ENCODE data around the gene ADAMTS7. TPM values are rescaled to one million over a fixed set of nuclear protein-coding genes. Genes with fewer than 3 reads are reported as not detected.
"Not testable (repeated sequence)": the region's sequence is repeated elsewhere in the genome, so short reads cannot be mapped to it uniquely, and the experiment has no call there.

The ADAMTS7 gene
- 1 to 10 TPM in 1 of 2 donors, under 1 TPM in 1; 0.39 to 1.5 TPM for total RNA-seq

- Mint-ChIP-seq H3K27me3 (ENCODE audit: low read depth) (peaks cover 44% of the 10 kb centered on the region), H3K9me3 (no peaks in the 10 kb centered on the region), H3K27ac (no peak within 1 kb of the TSS), H3K4me1 (ENCODE audit: low read depth) (peaks cover 19% of the 10 kb centered on the region), H3K36me3 (ENCODE audit: insufficient read depth in 2 of 2) (peaks cover 6 to 9% of the 10 kb centered on the region in 2 donors), H3K4me3 (peak within 1 kb of the TSS; percentile 85 to 90)
- DNase-seq (peak; percentile 68 to 69), ATAC-seq (replicated peaks in 1 of 2) (peak; percentile 89 to 91)
Observed at GRCh38 chr15:78811124-78811824, at the start of gene ADAMTS7. ADAMTS7 (minus strand) TSS chr15:78811464; CDS start chr15:78811220, 244 bp downstream.

- DNase-seq, result peak; percentile 73 to 84
- H3K27ac Mint-ChIP-seq, result peak overlapping the region; percentile 98
- peak; percentile 93 to 97 for ATAC-seq (replicated peaks in 1 of 2)
- H3K4me3 Mint-ChIP-seq, result peak overlapping the region; percentile 88 to 96
- no peaks in the 10 kb centered on the region for H3K36me3 Mint-ChIP-seq (ENCODE audit: insufficient read depth in 2 of 2)
- H3K9me3 Mint-ChIP-seq, result no peaks in the 10 kb centered on the region
- peaks cover 5% of the 10 kb centered on the region for H3K4me1 Mint-ChIP-seq (ENCODE audit: low read depth)
- H3K27me3 Mint-ChIP-seq (ENCODE audit: low read depth), result no peaks in the 10 kb centered on the region
Observed at GRCh38 chr15:78859971-78860719, 48.9 kb upstream of the ADAMTS7 start.

- H3K27ac Mint-ChIP-seq, result no peak overlapping the region
- no peaks in the 10 kb centered on the region for H3K27me3 Mint-ChIP-seq (ENCODE audit: low read depth)
Observed at GRCh38 chr15:78855746-78856145, 44.5 kb upstream of the ADAMTS7 start.

GRCh38 chr15:78854833-78855372 is 43.6 kb upstream of the ADAMTS7 start:
- Mint-ChIP-seq H3K27ac (no peak overlapping the region), H3K27me3 (ENCODE audit: low read depth) (no peaks in the 10 kb centered on the region), H3K36me3 (ENCODE audit: insufficient read depth in 2 of 2) (no peaks in the 10 kb centered on the region), H3K9me3 (no peaks in the 10 kb centered on the region), H3K4me1 (ENCODE audit: low read depth) (peaks cover 2% of the 10 kb centered on the region), H3K4me3 (no peak overlapping the region)
- ATAC-seq (replicated peaks in 1 of 2) (no peak), DNase-seq (no peak)

More at GRCh38 chr15:78855746-78856145, 44.5 kb upstream of the ADAMTS7 start:
- Mint-ChIP-seq H3K4me1 (ENCODE audit: low read depth) (peaks cover 5% of the 10 kb centered on the region), H3K9me3 (no peaks in the 10 kb centered on the region), H3K36me3 (ENCODE audit: insufficient read depth in 2 of 2) (no peaks in the 10 kb centered on the region), H3K4me3 (no peak overlapping the region)
- DNase-seq (no peak), ATAC-seq (replicated peaks in 1 of 2) (no peak)

GRCh38 chr15:78853500-78853899 is 42.2 kb upstream of the ADAMTS7 start:
- H3K27ac Mint-ChIP-seq, result no peak overlapping the region

GRCh38 chr15:78850941-78851755 is 39.9 kb upstream of the ADAMTS7 start:
- ATAC-seq (replicated peaks in 1 of 2), result no peak
- H3K36me3 Mint-ChIP-seq (ENCODE audit: insufficient read depth in 2 of 2), result no peaks in the 10 kb centered on the region

More at GRCh38 chr15:78853500-78853899, 42.2 kb upstream of the ADAMTS7 start:
- DNase-seq (no peak), ATAC-seq (replicated peaks in 1 of 2) (no peak)
- Mint-ChIP-seq H3K4me3 (no peak overlapping the region), H3K27me3 (ENCODE audit: low read depth) (no peaks in the 10 kb centered on the region), H3K36me3 (ENCODE audit: insufficient read depth in 2 of 2) (no peaks in the 10 kb centered on the region), H3K4me1 (ENCODE audit: low read depth) (no peaks in the 10 kb centered on the region), H3K9me3 (no peaks in the 10 kb centered on the region)

GRCh38 chr15:78850352-78850751 is 39.1 kb upstream of the ADAMTS7 start:
- Mint-ChIP-seq H3K9me3 (no peaks in the 10 kb centered on the region), H3K4me1 (ENCODE audit: low read depth) (no peaks in the 10 kb centered on the region), H3K27me3 (ENCODE audit: low read depth) (no peaks in the 10 kb centered on the region), H3K4me3 (no peak overlapping the region), H3K27ac (no peak overlapping the region), H3K36me3 (ENCODE audit: insufficient read depth in 2 of 2) (no peaks in the 10 kb centered on the region)
- no peak for ATAC-seq (replicated peaks in 1 of 2)
- DNase-seq, result no peak

More at GRCh38 chr15:78850941-78851755, 39.9 kb upstream of the ADAMTS7 start:
- Mint-ChIP-seq H3K27ac (no peak overlapping the region), H3K4me1 (ENCODE audit: low read depth) (no peaks in the 10 kb centered on the region), H3K27me3 (ENCODE audit: low read depth) (no peaks in the 10 kb centered on the region), H3K9me3 (no peaks in the 10 kb centered on the region), H3K4me3 (no peak overlapping the region)
- no peak for DNase-seq

GRCh38 chr15:78847387-78847906 is 36.2 kb upstream of the ADAMTS7 start:
- not testable (repeated sequence) for H3K4me1 Mint-ChIP-seq (ENCODE audit: low read depth); H3K9me3 Mint-ChIP-seq; ATAC-seq (replicated peaks in 1 of 2); H3K27ac Mint-ChIP-seq; H3K36me3 Mint-ChIP-seq (ENCODE audit: insufficient read depth in 2 of 2); H3K27me3 Mint-ChIP-seq (ENCODE audit: low read depth); H3K4me3 Mint-ChIP-seq; DNase-seq

GRCh38 chr15:78846906-78847305 is 35.6 kb upstream of the ADAMTS7 start:
- not testable (repeated sequence) for H3K27me3 Mint-ChIP-seq (ENCODE audit: low read depth); H3K4me1 Mint-ChIP-seq (ENCODE audit: low read depth); H3K27ac Mint-ChIP-seq; H3K4me3 Mint-ChIP-seq; H3K36me3 Mint-ChIP-seq (ENCODE audit: insufficient read depth in 2 of 2); DNase-seq; H3K9me3 Mint-ChIP-seq; ATAC-seq (replicated peaks in 1 of 2)

GRCh38 chr15:78842519-78842918 is 31.3 kb upstream of the ADAMTS7 start:
- DNase-seq (no peak), ATAC-seq (replicated peaks in 1 of 2) (peak in 1 of 2 donors; percentile 45)
- no peaks in the 10 kb centered on the region for H3K9me3 Mint-ChIP-seq
- H3K27ac Mint-ChIP-seq, result no peak overlapping the region
- no peaks in the 10 kb centered on the region for H3K27me3 Mint-ChIP-seq (ENCODE audit: low read depth)
- H3K4me1 Mint-ChIP-seq (ENCODE audit: low read depth), result no peaks in the 10 kb centered on the region
- H3K4me3 Mint-ChIP-seq, result no peak overlapping the region
- H3K36me3 Mint-ChIP-seq (ENCODE audit: insufficient read depth in 2 of 2), result no peaks in the 10 kb centered on the region

GRCh38 chr15:78841891-78842290 is 30.6 kb upstream of the ADAMTS7 start:
- H3K27me3 Mint-ChIP-seq (ENCODE audit: low read depth), result no peaks in the 10 kb centered on the region
- no peak for ATAC-seq (replicated peaks in 1 of 2)
- DNase-seq, result no peak
- no peaks in the 10 kb centered on the region for H3K9me3 Mint-ChIP-seq
- H3K36me3 Mint-ChIP-seq (ENCODE audit: insufficient read depth in 2 of 2), result no peaks in the 10 kb centered on the region
- H3K4me1 Mint-ChIP-seq (ENCODE audit: low read depth), result no peaks in the 10 kb centered on the region
- H3K4me3 Mint-ChIP-seq, result no peak overlapping the region
- no peak overlapping the region for H3K27ac Mint-ChIP-seq

- Mint-ChIP-seq H3K4me1 (ENCODE audit: low read depth) (no peaks in the 10 kb centered on the region), H3K9me3 (no peaks in the 10 kb centered on the region), H3K4me3 (no peak overlapping the region), H3K27me3 (ENCODE audit: low read depth) (no peaks in the 10 kb centered on the region), H3K27ac (no peak overlapping the region), H3K36me3 (ENCODE audit: insufficient read depth in 2 of 2) (no peaks in the 10 kb centered on the region)
- ATAC-seq (replicated peaks in 1 of 2) (no peak), DNase-seq (no peak)
Observed at GRCh38 chr15:78841376-78841706, 30.1 kb upstream of the ADAMTS7 start.

Measured in activated T-cell treated with anti-CD3 and anti-CD28 coated beads, Interleukin-2, amount 50 U/mL, for 72 hours (primary cell).